ENCODE data around the gene VPS13D.
A peak's percentile ranks its signal among the peaks of the same experiment; 100 is the strongest.

The VPS13D gene

DNA sequence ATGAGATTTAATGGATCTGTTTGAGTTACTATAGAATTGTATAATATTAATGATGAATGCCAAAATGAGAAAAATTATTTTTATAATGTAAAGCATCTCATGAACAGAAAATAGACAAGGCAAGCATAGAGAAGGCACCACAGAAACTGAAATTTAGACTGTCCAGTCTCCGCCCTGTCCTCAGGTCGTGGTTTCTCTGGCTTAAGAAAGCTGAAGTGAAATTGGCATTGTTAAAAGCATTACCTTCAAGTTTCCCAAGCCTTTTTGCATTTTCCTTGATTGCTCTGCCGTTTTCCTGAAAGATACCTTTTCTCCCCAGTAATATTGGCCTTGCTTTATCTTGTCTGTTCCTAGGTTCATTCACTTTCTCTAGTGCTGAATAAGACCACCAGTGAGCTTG, 58.0 kb downstream of the VPS13D start:
- TF ChIP-seq, protein P1, sequence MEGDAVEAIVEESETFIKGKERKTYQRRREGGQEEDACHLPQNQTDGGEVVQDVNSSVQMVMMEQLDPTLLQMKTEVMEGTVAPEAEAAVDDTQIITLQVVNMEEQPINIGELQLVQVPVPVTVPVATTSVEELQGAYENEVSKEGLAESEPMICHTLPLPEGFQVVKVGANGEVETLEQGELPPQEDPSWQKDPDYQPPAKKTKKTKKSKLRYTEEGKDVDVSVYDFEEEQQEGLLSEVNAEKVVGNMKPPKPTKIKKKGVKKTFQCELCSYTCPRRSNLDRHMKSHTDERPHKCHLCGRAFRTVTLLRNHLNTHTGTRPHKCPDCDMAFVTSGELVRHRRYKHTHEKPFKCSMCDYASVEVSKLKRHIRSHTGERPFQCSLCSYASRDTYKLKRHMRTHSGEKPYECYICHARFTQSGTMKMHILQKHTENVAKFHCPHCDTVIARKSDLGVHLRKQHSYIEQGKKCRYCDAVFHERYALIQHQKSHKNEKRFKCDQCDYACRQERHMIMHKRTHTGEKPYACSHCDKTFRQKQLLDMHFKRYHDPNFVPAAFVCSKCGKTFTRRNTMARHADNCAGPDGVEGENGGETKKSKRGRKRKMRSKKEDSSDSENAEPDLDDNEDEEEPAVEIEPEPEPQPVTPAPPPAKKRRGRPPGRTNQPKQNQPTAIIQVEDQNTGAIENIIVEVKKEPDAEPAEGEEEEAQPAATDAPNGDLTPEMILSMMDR (IDR thresholded peaks at IDR 0.05; ENCODE audit: control extremely low read depth, extremely low read depth, low read depth, missing control alignments), result no peak
- POLR2A ChIA-PET, result no interaction called here
- peak; percentile 46 for DNase-seq (ENCODE audit: extremely low spot score)
- CTCF ChIA-PET, result interaction anchor here (1.1 kb wide), 2 partner anchors 10 kb away, joined by 3 read pairs; no protein-coding TSS in a partner anchor

DNA sequence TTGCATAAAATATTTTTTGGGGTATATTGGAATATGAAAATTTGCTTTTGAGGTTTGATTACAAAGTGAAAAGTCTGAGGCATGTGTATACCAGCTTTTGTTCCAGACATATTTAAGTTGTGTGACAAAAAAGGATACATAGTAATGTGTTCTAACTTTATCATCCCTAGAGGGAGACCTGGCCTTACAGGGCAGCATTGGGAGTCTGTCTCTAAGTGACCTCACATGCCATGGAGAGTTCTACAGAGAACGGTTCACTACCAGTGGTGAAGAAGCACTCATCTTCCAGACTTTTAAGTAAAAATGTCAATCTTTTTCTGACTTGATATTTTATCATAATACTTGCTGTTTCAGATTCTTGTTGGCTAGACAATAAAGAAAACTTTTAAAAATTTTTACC, 61.0 kb downstream of the VPS13D start:
- TF ChIP-seq, protein P1 (IDR thresholded peaks at IDR 0.05; ENCODE audit: control extremely low read depth, extremely low read depth, low read depth, missing control alignments), result no peak
- ChIA-PET POLR2A (no interaction called here), CTCF (interaction anchor here (3.2 kb wide), 1 partner anchor 19 kb away, joined by 13 read pairs; no protein-coding TSS in a partner anchor)
- DNase-seq (ENCODE audit: extremely low spot score), result no peak

DNA sequence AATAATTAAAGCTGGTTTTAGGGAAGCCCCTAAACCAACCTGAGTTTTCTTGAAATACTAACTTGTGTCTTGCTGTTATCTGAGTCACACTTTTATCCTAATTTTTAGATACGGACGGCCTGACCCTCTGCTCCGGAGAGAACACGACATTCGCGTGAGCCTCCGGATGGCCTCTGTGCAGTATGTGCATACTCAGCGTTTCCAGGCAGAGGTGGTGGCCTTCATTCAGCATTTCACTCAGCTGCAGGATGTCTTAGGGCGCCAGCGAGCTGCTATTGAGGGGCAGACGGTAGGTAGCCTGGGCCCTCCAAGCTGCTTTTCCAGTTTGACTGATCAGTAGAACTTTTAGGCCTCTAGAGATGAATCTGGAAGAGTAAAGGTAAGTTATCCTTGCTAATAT, 63.6 kb downstream of the VPS13D start:
- CTCF ChIA-PET, result interaction anchor here (1.6 to 3.2 kb wide), 2 partner anchors 22 to 366 kb away, joined by 4 to 13 read pairs; no protein-coding TSS in a partner anchor
- TF ChIP-seq, protein P1 (IDR thresholded peaks at IDR 0.05; ENCODE audit: control extremely low read depth, extremely low read depth, low read depth, missing control alignments), result no peak
- POLR2A ChIA-PET, result no interaction called here
- no peak for DNase-seq (ENCODE audit: extremely low spot score)

DNA sequence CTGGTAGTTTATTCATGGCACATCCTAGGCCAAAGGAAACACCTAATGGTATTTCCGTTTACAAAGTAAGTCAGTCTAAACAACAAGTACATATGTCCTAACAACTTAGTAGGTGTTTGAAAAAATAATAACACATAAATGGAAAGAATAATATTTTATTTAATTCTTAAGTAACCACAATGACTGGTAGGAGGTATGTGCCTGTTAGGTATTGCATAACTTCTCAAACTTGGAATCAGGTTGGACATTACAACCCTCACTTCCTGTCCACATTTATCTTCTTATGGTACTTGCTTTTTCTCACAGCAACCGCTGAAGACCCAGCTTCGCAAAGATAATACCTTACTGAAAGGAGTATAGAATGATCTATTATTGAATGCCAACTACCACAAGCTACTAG, 64.2 kb downstream of the VPS13D start:
- TF ChIP-seq, protein P1 (IDR thresholded peaks at IDR 0.05; ENCODE audit: control extremely low read depth, extremely low read depth, low read depth, missing control alignments), result no peak
- ChIA-PET POLR2A (no interaction called here), CTCF (interaction anchor here (1.6 kb wide), 1 partner anchor 365 kb away, joined by 4 read pairs; no protein-coding TSS in a partner anchor)
- DNase-seq (ENCODE audit: extremely low spot score), result no peak

DNA sequence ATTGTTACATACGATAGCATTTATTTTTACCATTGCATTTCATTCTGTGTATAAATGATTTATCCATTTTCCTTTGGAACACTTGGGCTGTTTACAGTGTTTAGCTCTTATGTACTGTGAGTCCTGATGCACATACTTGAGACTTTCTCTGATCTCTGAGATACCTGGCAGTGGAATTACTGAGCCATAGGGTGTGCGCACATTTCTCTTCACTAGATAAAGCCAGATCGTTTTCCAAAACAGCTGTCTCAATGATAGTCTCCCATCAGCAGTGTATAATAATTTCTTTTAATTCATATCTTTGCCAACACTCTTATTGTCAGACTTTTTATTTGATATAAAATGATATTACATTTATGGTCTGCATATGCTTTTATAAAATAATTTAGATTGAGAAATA, 66.2 kb downstream of the VPS13D start:
- TF ChIP-seq, protein P1 (IDR thresholded peaks at IDR 0.05; ENCODE audit: control extremely low read depth, extremely low read depth, low read depth, missing control alignments), result no peak
- POLR2A ChIA-PET, result no interaction called here
- no peak for DNase-seq (ENCODE audit: extremely low spot score)
- CTCF ChIA-PET, result interaction anchor here (1.3 to 1.6 kb wide), 2 partner anchors 20 to 23 kb away, joined by 4 to 8 read pairs; no protein-coding TSS in a partner anchor

DNA sequence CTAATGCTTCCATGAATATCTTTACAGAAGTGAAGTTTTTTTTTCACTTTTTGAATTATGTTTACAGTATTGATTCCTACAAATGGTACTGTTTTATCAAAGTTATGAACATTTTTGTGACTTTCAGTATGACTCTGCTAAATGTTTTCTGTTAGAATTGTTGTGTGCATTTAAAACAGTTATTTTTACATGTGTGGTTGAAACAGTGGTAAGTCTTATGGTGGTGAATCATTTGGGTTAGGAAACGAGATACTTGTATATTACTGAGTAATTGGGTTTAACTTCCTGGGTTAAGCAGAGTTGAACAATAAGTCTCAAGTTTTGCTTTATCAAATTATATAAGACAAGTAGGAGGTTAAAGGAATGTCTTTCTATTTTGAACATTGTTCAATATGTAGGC, 66.8 kb downstream of the VPS13D start:
- peak; percentile 27 for DNase-seq (ENCODE audit: extremely low spot score)
- ChIA-PET CTCF (interaction anchor here (1.3 to 1.6 kb wide), 2 partner anchors 21 to 24 kb away, joined by 4 to 8 read pairs; no protein-coding TSS in a partner anchor), POLR2A (no interaction called here)
- TF ChIP-seq, protein P1 (IDR thresholded peaks at IDR 0.05; ENCODE audit: control extremely low read depth, extremely low read depth, low read depth, missing control alignments), result no peak
